ENCODE measurements around the gene CASR.

The CASR gene

DNA sequence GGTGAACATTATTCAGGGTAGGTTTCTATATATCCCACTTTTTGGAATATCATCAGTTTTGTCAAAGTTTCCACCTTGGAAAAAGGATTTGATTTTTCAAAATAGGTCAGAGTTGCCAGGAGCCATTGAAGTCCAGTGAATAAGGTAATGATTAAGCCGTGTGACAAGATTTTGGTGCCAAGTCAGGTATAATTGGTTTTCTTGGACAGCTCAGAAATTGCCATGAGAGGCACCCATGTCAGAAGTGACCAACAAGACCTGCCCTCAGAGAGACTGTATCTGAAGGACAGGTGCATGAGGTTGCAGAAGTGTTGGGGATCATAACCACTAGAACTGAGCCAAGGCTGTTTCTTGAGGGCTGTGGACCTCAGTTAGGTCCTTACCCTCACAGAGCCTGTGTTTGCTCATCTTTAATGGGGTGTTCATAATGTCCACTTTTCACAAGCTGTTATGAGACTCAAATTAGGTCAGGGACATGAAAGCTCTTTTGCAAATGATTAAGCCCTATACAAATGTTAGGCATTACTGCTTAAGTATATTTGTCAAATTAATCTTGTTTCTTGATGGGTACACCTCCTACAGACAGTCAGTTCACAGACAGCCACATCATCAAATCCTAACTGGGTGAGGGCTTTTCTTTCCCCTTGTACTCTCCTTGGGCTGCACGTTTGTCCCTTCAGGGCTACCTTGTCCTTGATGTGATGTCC, 32.3 kb downstream of the CASR start:
- H3K4me3 ChIP-seq (ENCODE audit: low read length): no peak overlapping the region
- no peaks in the 10 kb centered on the region for H3K27me3 ChIP-seq (ENCODE audit: insufficient read depth, low read length)
- H3K27ac ChIP-seq (ENCODE audit: low read depth, low read length): no peak overlapping the region
- no peaks in the 10 kb centered on the region for H3K4me1 ChIP-seq (ENCODE audit: insufficient read depth, low read length)
- 87% methylated on average over 2 of the region's 2 CpGs for WGBS
- no peak overlapping the region for H3K9ac ChIP-seq (ENCODE audit: low read depth, low read length)
- H3K9me3 ChIP-seq (ENCODE audit: insufficient read depth, low read depth, low read length): no peaks in the 10 kb centered on the region
- no peaks in the 10 kb centered on the region for H3K36me3 ChIP-seq (ENCODE audit: insufficient read depth, low read length)

DNA sequence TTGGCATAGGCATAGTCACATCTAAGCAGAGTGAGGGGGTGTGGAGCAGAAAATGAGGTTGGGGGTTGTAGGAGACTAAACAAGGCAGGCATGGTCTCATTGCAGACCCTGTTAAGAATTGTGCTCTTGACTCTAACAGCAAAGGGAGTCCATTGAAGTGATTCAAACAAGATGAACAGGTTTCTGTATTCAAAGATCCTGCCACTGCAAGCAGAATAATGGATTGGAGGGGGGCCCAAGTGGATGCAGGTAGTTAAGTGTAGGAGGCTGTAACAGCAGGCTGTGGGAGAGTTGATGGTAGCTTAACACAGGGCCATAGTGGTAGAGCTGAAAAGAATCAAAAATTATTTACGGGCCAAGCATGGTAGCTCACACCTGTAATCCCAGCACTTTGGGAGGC, 34.4 kb downstream of the CASR start:
- Histone ChIP-seq H3K4me3 (ENCODE audit: low read length) (no peak overlapping the region), H3K27me3 (ENCODE audit: insufficient read depth, low read length) (no peaks in the 10 kb centered on the region), H3K27ac (ENCODE audit: low read depth, low read length) (no peak overlapping the region), H3K9ac (ENCODE audit: low read depth, low read length) (no peak overlapping the region), H3K36me3 (ENCODE audit: insufficient read depth, low read length) (no peaks in the 10 kb centered on the region), H3K4me1 (ENCODE audit: insufficient read depth, low read length) (no peaks in the 10 kb centered on the region), H3K9me3 (ENCODE audit: insufficient read depth, low read depth, low read length) (no peaks in the 10 kb centered on the region)
- WGBS: 91% methylated on average over 1 of the region's 1 CpG

DNA sequence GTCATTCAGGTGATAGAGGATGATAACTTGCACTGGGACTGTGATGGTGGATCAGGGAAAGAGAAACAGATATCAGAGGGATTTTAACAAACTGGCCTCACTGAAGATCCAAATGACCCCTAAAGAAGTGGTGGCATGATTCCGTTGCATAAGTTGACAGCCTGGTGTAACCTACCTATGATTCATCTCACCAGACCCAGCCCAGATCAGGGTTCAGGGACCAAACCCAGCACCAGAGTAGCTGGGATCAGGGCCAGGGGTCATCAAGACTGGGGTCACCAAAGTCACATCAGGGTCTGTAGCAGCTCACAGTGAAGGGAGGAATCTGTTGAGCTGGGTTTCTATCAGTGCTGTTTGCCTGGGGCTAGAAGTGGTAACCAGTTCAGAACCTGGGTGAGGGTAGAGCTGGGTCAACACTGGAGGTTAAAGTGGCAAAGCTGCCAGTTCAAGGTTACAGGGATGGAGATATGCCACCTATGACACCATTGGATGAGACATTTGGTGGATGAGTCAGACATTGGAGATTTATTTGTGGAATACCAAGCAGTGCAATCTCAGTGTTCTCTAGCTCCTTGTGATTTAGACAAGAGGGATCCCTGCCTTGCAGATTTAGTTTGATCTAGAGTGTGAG, 35.9 kb downstream of the CASR start:
- H3K27ac ChIP-seq (ENCODE audit: low read depth, low read length): no peak overlapping the region

DNA sequence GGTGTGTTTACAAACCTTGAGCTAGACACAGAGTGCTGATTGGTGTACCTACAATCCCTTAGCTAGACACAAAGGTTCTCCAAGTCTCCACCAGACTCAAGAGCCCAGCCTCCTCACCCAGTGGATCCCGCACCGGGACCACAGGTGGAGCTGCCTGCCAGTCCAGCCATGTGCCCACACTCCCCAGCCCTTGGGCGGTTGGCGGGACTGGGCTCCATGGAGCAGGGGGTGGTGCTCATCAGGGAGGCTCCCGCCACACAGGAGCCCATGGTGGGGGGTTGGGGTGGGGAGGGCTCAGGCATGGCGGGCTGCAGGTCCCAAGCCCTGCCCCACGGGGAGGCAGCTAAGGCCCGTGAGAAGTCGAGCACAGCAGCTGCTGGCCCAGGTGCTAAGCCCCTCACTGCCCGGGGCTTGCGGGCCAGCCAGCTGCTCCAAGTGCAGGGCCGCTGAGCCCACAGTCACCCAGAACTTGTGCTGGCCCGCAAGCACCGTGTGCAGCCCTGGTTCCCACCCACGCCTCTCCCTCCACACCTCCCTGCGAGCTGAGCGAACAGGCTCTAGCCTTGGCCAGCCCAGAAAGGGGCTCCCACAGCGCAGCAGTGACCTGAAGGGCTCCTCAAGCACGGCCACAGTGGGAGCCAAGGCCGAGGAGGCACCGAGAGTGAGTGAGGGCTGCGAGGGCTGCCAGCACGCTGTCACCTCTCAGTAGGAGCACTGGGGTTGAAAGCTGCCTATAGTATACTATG, 43.7 kb downstream of the CASR start:
- Histone ChIP-seq H3K27ac (ENCODE audit: low read depth, low read length) (no peak overlapping the region), H3K27me3 (ENCODE audit: insufficient read depth, low read length) (no peaks in the 10 kb centered on the region), H3K9me3 (ENCODE audit: insufficient read depth, low read depth, low read length) (no peaks in the 10 kb centered on the region), H3K4me3 (ENCODE audit: low read length) (no peak overlapping the region), H3K36me3 (ENCODE audit: insufficient read depth, low read length) (no peaks in the 10 kb centered on the region), H3K4me1 (ENCODE audit: insufficient read depth, low read length) (no peaks in the 10 kb centered on the region), H3K9ac (ENCODE audit: low read depth, low read length) (no peak overlapping the region)
- 93% methylated on average over 23 of the region's 23 CpGs for WGBS

More for the DNA sequence above, 35.9 kb downstream of the CASR start:
- 86% methylated on average over 1 of the region's 1 CpG for WGBS
- Histone ChIP-seq H3K36me3 (ENCODE audit: insufficient read depth, low read length) (no peaks in the 10 kb centered on the region), H3K9ac (ENCODE audit: low read depth, low read length) (no peak overlapping the region), H3K4me3 (ENCODE audit: low read length) (no peak overlapping the region), H3K27me3 (ENCODE audit: insufficient read depth, low read length) (no peaks in the 10 kb centered on the region), H3K4me1 (ENCODE audit: insufficient read depth, low read length) (no peaks in the 10 kb centered on the region), H3K9me3 (ENCODE audit: insufficient read depth, low read depth, low read length) (no peaks in the 10 kb centered on the region)

DNA sequence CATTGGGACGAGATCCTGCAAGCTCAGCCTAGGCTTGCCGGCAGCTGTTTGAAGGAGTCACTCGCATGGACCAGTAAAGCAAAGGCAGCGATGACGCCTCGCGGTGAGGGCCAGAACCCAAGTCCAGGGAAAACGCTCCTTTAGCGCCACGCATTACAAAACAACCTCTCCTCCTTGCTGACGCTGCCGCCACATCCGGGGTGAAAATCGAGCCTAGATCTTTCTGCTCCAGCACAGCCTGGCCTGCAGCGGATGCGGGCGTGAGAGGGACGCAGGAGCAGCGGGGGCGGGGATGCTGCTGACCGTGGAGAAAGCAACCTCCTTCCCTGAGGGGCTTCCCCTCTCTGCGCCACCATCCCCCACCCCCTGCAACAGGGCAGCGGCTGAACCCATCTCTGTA, 46.7 kb downstream of the CASR start:
- H3K36me3 ChIP-seq (ENCODE audit: insufficient read depth, low read length): no peaks in the 10 kb centered on the region
- 85% methylated on average over 21 of the region's 23 CpGs for WGBS

DNA sequence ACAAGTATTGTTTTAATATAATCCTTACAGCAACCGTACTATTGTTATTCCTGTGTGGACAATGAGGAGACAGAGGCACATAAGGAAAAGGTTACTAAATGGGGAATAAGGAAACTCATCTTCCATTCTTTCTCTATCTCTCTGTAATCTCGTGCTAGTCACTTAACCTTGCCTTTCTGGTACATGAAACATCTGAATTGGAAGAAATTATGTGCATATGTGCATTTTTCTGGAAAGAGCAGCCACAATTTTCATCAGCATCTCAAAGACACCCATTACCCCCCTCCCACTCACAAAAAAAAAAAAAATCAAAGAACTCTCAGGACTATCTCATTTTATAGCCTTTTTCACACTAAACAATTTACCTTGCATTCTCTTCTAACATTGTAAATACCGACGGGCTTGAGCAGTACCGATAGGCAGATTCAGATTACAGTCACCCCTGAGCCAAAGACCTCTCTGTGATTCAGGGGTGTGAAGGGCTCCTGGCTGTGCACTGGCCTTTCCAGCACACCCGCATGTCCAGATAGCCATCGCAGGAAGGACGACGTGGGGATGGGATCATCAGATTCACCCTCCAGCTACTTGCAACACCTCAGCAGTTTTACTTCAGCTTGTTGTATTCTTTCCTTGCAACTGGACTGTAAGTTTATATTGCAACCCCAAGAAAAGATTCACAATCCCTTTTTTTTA, 48.1 kb downstream of the CASR start:
- H3K9me3 ChIP-seq (ENCODE audit: insufficient read depth, low read depth, low read length): no peaks in the 10 kb centered on the region
- no peak overlapping the region for H3K27ac ChIP-seq (ENCODE audit: low read depth, low read length)
- H3K27me3 ChIP-seq (ENCODE audit: insufficient read depth, low read length): no peaks in the 10 kb centered on the region
- H3K4me3 ChIP-seq (ENCODE audit: low read length): no peak overlapping the region
- H3K4me1 ChIP-seq (ENCODE audit: insufficient read depth, low read length): no peaks in the 10 kb centered on the region
- WGBS: 84% methylated on average over 8 of the region's 9 CpGs
- H3K9ac ChIP-seq (ENCODE audit: low read depth, low read length): no peak overlapping the region
- no peaks in the 10 kb centered on the region for H3K36me3 ChIP-seq (ENCODE audit: insufficient read depth, low read length)

More for the DNA sequence above, 46.7 kb downstream of the CASR start:
- no peak overlapping the region for H3K9ac ChIP-seq (ENCODE audit: low read depth, low read length)
- no peak overlapping the region for H3K4me3 ChIP-seq (ENCODE audit: low read length)
- H3K27me3 ChIP-seq (ENCODE audit: insufficient read depth, low read length): no peaks in the 10 kb centered on the region
- no peaks in the 10 kb centered on the region for H3K4me1 ChIP-seq (ENCODE audit: insufficient read depth, low read length)
- H3K27ac ChIP-seq (ENCODE audit: low read depth, low read length): no peak overlapping the region
- H3K9me3 ChIP-seq (ENCODE audit: insufficient read depth, low read depth, low read length): no peaks in the 10 kb centered on the region

DNA sequence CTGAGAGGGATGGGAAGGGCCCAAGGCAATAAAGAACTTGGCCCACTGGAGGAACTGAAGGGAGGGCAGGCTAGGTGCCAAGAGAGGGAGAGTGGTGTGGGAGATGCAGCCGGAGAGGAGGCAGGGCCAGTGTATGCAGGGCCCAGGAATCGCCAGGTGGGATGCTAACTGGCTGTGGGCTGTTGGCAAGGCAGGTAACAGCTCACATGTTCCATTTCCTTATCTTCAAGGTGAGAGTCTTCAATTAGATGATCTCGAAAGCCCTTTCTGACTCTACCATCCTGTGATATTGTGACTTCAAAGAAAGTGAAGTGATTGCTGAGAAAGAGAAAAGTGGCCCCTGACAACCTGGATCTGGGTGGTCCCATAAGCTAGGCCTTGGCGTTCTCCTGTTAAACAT, 49.0 kb downstream of the CASR start:
- Histone ChIP-seq H3K9ac (ENCODE audit: low read depth, low read length) (no peak overlapping the region), H3K27me3 (ENCODE audit: insufficient read depth, low read length) (no peaks in the 10 kb centered on the region), H3K9me3 (ENCODE audit: insufficient read depth, low read depth, low read length) (no peaks in the 10 kb centered on the region), H3K27ac (ENCODE audit: low read depth, low read length) (no peak overlapping the region), H3K4me3 (ENCODE audit: low read length) (no peak overlapping the region), H3K4me1 (ENCODE audit: insufficient read depth, low read length) (no peaks in the 10 kb centered on the region), H3K36me3 (ENCODE audit: insufficient read depth, low read length) (no peaks in the 10 kb centered on the region)
- WGBS: 91% methylated on average over 3 of the region's 4 CpGs

DNA sequence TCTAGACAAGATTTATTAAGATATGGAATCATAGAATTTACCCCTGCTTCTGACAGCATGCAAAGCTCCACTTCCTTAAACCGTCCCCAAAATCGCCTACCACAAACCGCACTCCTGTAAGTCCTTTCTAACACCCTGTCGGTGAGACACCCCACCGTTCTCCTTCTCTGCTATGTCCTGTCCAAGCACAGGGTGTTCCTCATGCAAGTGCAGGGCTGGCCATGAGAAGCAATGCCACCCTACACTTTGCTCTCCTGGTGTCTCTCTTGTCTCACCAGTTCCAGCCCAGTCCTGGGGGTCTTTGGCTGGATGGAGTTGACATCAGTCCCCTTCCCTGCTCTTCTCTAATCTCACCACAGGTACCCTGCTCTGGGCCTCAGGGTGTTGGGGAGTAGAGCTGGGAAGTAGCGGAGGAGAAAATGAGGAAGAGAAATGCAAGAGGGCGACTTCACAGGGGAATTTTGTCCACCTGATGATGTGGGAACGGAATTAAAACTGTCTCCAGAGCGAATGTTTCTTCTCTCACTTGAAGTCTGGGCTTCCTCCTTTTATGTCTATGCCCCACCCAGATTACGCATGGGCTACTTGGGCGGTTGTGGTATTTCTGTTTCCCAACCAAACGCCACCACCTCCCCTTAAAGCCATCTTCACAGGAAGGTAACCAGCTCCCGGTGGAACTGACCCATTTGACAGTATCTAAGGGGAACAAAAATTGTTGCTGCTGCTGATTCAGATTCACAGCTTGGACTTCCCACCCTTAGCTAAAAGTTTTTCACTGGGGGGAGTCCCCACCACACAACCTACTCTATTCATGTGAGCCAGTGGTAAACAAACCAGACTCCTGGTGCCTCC, 49.9 kb downstream of the CASR start:
- H3K27ac ChIP-seq (ENCODE audit: low read depth, low read length): no peak overlapping the region
- no peaks in the 10 kb centered on the region for H3K9me3 ChIP-seq (ENCODE audit: insufficient read depth, low read depth, low read length)
- H3K9ac ChIP-seq (ENCODE audit: low read depth, low read length): no peak overlapping the region
- 93% methylated on average over 13 of the region's 13 CpGs for WGBS
- no peaks in the 10 kb centered on the region for H3K36me3 ChIP-seq (ENCODE audit: insufficient read depth, low read length)
- H3K4me1 ChIP-seq (ENCODE audit: insufficient read depth, low read length): no peaks in the 10 kb centered on the region
- H3K27me3 ChIP-seq (ENCODE audit: insufficient read depth, low read length): no peaks in the 10 kb centered on the region
- H3K4me3 ChIP-seq (ENCODE audit: low read length): no peak overlapping the region

DNA sequence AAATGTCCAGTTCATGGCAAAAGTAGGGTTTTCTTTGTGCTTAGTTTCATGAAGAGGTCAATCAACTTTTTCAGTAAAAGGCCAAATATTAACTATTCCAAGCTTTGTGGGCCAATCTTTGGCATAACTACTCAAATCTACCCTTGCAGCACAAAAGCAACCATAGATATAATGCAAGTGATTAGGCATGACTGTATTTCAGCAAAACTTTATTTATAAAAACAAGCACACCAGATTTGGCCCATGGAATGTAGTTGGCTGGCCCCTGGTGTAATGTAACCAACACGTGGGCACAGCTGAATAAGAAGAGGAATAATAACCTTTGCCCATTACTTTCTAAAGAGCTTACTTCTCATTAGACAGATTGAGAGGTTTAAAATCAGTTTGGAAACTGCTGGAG, 50.6 kb downstream of the CASR start:
- Histone ChIP-seq H3K4me3 (ENCODE audit: low read length) (no peak overlapping the region), H3K9ac (ENCODE audit: low read depth, low read length) (no peak overlapping the region), H3K36me3 (ENCODE audit: insufficient read depth, low read length) (no peaks in the 10 kb centered on the region), H3K27ac (ENCODE audit: low read depth, low read length) (no peak overlapping the region), H3K9me3 (ENCODE audit: insufficient read depth, low read depth, low read length) (no peaks in the 10 kb centered on the region), H3K27me3 (ENCODE audit: insufficient read depth, low read length) (no peaks in the 10 kb centered on the region), H3K4me1 (ENCODE audit: insufficient read depth, low read length) (no peaks in the 10 kb centered on the region)
- no CpG with 5 or more reads among the region's 1 CpG for WGBS

DNA sequence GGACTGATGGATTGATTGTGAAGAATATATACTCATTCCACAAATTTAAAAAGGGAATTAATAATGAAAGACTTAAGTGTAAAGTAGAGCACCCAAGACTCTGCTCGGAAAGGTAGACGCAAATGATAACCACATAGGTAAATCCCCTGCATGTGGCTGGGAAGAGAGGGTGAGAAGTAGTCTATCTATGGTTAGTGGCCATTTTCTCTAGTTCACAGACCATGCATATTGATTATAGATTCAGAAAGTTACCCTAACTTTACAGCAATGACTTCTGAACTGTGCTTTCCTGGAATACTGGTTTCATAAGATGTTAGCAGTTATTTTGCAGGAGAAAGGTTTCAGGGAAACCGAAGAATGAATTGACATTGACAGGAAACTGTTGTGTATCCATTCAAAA, 51.7 kb downstream of the CASR start:
- no peaks in the 10 kb centered on the region for H3K9me3 ChIP-seq (ENCODE audit: insufficient read depth, low read depth, low read length)
- H3K27ac ChIP-seq (ENCODE audit: low read depth, low read length): no peak overlapping the region
- H3K36me3 ChIP-seq (ENCODE audit: insufficient read depth, low read length): no peaks in the 10 kb centered on the region
- WGBS: 94% methylated on average over 3 of the region's 3 CpGs
- H3K27me3 ChIP-seq (ENCODE audit: insufficient read depth, low read length): no peaks in the 10 kb centered on the region
- H3K4me1 ChIP-seq (ENCODE audit: insufficient read depth, low read length): no peaks in the 10 kb centered on the region
- no peak overlapping the region for H3K4me3 ChIP-seq (ENCODE audit: low read length)
- H3K9ac ChIP-seq (ENCODE audit: low read depth, low read length): no peak overlapping the region
